Ishikawa (cell line): ENCODE results near the gene PARD3.

Experiments used
- CEBPB ChIP-seq: IDR thresholded peaks from 2 replicates; pipeline ENCODE4 v1.6.1; 2012
- CREB1 ChIP-seq: IDR thresholded peaks from 2 replicates; pipeline ENCODE4 v1.6.1; 2012; ENCODE audit warnings: low read depth
- EGR1 ChIP-seq: IDR thresholded peaks from 2 replicates; pipeline ENCODE4 v1.6.1; 2012
- EP300 ChIP-seq: IDR thresholded peaks from 2 replicates; pipeline ENCODE4 v1.6.1; 2012; ENCODE audit warnings: borderline replicate concordance
- FOXM1 ChIP-seq: IDR thresholded peaks from 2 replicates; pipeline ENCODE4 v1.6.1; 2012; ENCODE audit warnings: low read depth, borderline replicate concordance
- MAX ChIP-seq: IDR thresholded peaks from 2 replicates; pipeline ENCODE4 v1.6.1; 2012
- NFIC ChIP-seq: IDR thresholded peaks from 2 replicates; pipeline ENCODE4 v1.6.1; 2012
- RAD21 ChIP-seq: IDR thresholded peaks from 2 replicates; pipeline ENCODE4 v1.6.1; 2012; ENCODE audit warnings: low read depth
- REST ChIP-seq: IDR thresholded peaks from 2 replicates; pipeline ENCODE4 v1.6.1; 2012; ENCODE audit warnings: low read depth, mild to moderate bottlenecking
- TAF1 ChIP-seq: IDR thresholded peaks from 2 replicates; pipeline ENCODE4 v1.6.1; 2012; ENCODE audit warnings: low read depth, mild to moderate bottlenecking
- TCF12 ChIP-seq: IDR thresholded peaks from 2 replicates; pipeline ENCODE4 v1.6.1; 2012; ENCODE audit warnings: low read depth
- TEAD4 ChIP-seq: IDR thresholded peaks from 2 replicates; pipeline ENCODE4 v1.6.1; 2012
- USF1 ChIP-seq: IDR thresholded peaks from 2 replicates; pipeline ENCODE4 v1.6.1; 2012
- YY1 ChIP-seq: IDR thresholded peaks from 2 replicates; pipeline ENCODE4 v1.6.1; 2012; ENCODE audit warnings: low read depth
- ZBTB7A ChIP-seq: IDR thresholded peaks from 2 replicates; pipeline ENCODE4 v1.6.1; 2012; ENCODE audit warnings: low read depth

PARD3 gene

GRCh38 chr10:34281661-34282582, 533.2 kb downstream of the PARD3 start:
- no peak for TF ChIP-seq RAD21
- no peak for TF ChIP-seq EGR1
- TF ChIP-seq EP300: no peak
- TF ChIP-seq MAX: no peak
- no peak for TF ChIP-seq CEBPB
- TF ChIP-seq CREB1: no peak
- no peak for TF ChIP-seq TCF12
- TF ChIP-seq FOXM1: no peak
- TF ChIP-seq TAF1: no peak
- TF ChIP-seq TEAD4: no peak
- no peak for TF ChIP-seq ZBTB7A
- TF ChIP-seq USF1: no peak
- TF ChIP-seq NFIC: no peak
- TF ChIP-seq YY1: no peak
- TF ChIP-seq REST: no peak

- no peak for TF ChIP-seq CEBPB
- no peak for TF ChIP-seq NFIC
- no peak for TF ChIP-seq FOXM1
- TF ChIP-seq USF1: no peak
- TF ChIP-seq EP300: no peak
- TF ChIP-seq TCF12: no peak
- no peak for TF ChIP-seq ZBTB7A
- no peak for TF ChIP-seq TAF1
- TF ChIP-seq YY1: no peak
- no peak for TF ChIP-seq MAX
- TF ChIP-seq REST: no peak
- no peak for TF ChIP-seq TEAD4
Observed at GRCh38 chr10:34280599-34281374, 534.3 kb downstream of the PARD3 start.

- TF ChIP-seq EGR1 (no peak), YY1 (no peak), TCF12 (no peak), EP300 (no peak), CEBPB (no peak), RAD21 (no peak), TEAD4 (no peak)
Observed at GRCh38 chr10:34275626-34276130, 539.4 kb downstream of the PARD3 start.

GRCh38 chr10:34274906-34275305, 540.2 kb downstream of the PARD3 start:
- TF ChIP-seq TCF12 (no peak), USF1 (no peak), CEBPB (no peak), TEAD4 (no peak), EGR1 (no peak), EP300 (no peak), CREB1 (no peak), TAF1 (no peak)
